HEK293 (cell line): ENCODE data around the gene CHST8.
A peak's percentile ranks its signal among the peaks of the same experiment; 100 is the strongest.

ENCODE experiments used
- BCL11A ChIP-seq: fragments of 450-650 bp; formaldehyde crosslinking; IDR thresholded peaks from 2 replicates; pipeline ENCODE4 v1.5.1; 2016; ENCODE audit warnings: low read depth, missing biosample characterization, missing genetic modification characterization
- GLIS2 ChIP-seq: fragments of 450-650 bp; formaldehyde crosslinking; IDR thresholded peaks from 2 replicates; pipeline ENCODE4 v1.5.1; 2016; ENCODE audit warnings: missing biosample characterization, missing genetic modification characterization
- TRIM28 ChIP-seq: IDR thresholded peaks from 2 replicates; pipeline ENCODE4 v1.6.1; 2011; ENCODE audit warnings: low read length, control low read depth, borderline replicate concordance
- ZNF658 ChIP-seq: fragments of 450-650 bp; formaldehyde crosslinking; IDR thresholded peaks from 2 replicates; pipeline ENCODE4; 2016; ENCODE audit warnings: missing biosample characterization, missing genetic modification characterization
- ZSCAN23 ChIP-seq: fragments of 450-650 bp; formaldehyde crosslinking; IDR thresholded peaks from 2 replicates; pipeline ENCODE4 v1.5.1; 2016; ENCODE audit warnings: missing biosample characterization, missing genetic modification characterization
- TF ChIP-seq, protein P1 (sequence below): fragments of 450-650 bp; formaldehyde crosslinking; IDR thresholded peaks from 2 replicates; pipeline ENCODE4 v1.5.1; 2016; ENCODE audit warnings: missing biosample characterization, missing genetic modification characterization
- TF ChIP-seq, protein P2 (sequence below): fragments of 450-650 bp; formaldehyde crosslinking; IDR thresholded peaks from 2 replicates; pipeline ENCODE4 v1.5.0; 2017; ENCODE audit warnings: missing biosample characterization, missing genetic modification characterization, borderline replicate concordance

DNA sequence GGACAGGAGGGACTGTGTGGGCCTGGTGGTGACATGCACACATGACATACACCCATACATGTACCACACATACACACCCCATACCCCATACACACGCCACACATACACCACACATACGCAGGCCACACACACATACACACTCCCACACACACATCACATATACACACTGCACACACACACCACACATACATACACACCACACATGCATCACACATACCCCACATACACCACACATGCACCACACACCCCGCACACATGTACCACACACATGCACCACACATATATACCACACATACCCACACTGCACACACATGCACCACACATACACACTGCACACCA lies 98.4 kb downstream of the CHST8 start:
- TF ChIP-seq ZSCAN23 (no peak), BCL11A (tag by site-specific recombination) (no peak), GLIS2 (tag by site-specific recombination) (no peak), TRIM28 (no peak), ZNF658 (no peak)
- TF ChIP-seq, protein P1, sequence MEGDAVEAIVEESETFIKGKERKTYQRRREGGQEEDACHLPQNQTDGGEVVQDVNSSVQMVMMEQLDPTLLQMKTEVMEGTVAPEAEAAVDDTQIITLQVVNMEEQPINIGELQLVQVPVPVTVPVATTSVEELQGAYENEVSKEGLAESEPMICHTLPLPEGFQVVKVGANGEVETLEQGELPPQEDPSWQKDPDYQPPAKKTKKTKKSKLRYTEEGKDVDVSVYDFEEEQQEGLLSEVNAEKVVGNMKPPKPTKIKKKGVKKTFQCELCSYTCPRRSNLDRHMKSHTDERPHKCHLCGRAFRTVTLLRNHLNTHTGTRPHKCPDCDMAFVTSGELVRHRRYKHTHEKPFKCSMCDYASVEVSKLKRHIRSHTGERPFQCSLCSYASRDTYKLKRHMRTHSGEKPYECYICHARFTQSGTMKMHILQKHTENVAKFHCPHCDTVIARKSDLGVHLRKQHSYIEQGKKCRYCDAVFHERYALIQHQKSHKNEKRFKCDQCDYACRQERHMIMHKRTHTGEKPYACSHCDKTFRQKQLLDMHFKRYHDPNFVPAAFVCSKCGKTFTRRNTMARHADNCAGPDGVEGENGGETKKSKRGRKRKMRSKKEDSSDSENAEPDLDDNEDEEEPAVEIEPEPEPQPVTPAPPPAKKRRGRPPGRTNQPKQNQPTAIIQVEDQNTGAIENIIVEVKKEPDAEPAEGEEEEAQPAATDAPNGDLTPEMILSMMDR = no peak; the same call in 1 of the 2 replicates
- TF ChIP-seq, protein P2, sequence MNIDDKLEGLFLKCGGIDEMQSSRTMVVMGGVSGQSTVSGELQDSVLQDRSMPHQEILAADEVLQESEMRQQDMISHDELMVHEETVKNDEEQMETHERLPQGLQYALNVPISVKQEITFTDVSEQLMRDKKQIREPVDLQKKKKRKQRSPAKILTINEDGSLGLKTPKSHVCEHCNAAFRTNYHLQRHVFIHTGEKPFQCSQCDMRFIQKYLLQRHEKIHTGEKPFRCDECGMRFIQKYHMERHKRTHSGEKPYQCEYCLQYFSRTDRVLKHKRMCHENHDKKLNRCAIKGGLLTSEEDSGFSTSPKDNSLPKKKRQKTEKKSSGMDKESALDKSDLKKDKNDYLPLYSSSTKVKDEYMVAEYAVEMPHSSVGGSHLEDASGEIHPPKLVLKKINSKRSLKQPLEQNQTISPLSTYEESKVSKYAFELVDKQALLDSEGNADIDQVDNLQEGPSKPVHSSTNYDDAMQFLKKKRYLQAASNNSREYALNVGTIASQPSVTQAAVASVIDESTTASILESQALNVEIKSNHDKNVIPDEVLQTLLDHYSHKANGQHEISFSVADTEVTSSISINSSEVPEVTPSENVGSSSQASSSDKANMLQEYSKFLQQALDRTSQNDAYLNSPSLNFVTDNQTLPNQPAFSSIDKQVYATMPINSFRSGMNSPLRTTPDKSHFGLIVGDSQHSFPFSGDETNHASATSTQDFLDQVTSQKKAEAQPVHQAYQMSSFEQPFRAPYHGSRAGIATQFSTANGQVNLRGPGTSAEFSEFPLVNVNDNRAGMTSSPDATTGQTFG (tag by site-specific recombination) = peak; percentile 78; the same call in 1 of the 2 replicates
